Measurements from ENCODE around the gene FPR1. TPM values are rescaled to one million over a fixed set of nuclear protein-coding genes. Genes with fewer than 3 reads are reported as not detected.

FPR1 gene
- total RNA-seq, 1 donor from 2014 or later, result not detected

DNA sequence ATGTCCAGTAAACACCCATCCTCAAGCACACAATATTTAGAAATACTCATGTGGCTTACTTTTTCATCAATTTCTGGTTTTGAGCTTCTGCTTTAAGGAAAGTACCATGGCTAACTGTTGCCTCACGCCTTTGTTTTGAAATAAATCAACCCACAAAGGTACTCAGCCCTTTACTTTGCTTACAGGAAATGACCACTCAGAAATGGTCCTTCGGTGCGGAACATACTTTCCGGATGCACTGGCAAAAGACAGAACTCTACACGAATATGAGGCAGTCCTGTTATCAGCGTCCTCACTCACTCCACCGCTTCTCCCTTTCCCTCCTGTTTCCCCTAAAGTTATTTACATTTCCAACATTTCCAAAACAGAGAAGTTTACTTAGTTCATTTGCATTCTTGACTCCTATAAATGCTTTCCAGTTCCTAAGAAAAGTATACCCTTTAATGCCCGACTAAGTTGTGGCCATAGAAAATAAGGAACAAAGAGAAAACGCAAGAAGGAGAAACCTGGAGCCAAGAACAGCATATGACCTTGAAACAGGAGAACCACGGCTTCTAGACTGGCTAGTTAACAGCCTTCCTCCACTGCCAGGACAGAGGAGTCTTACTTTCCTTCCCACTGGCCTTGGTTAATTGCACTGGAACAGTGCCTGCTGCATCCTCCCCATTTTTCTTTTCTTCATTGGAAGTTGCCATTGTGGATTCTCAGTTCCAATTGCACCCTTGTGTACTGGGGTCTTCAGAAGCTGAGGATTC is 19.9 kb upstream of the FPR1 start:
- Histone ChIP-seq H3K36me3 (ENCODE audit: insufficient read depth, low read length) (no peaks in the 10 kb centered on the region), H3K79me2 (ENCODE audit: insufficient read depth, low read length) (no peaks in the 10 kb centered on the region), H4K20me1 (ENCODE audit: insufficient read depth, low read length) (no peaks in the 10 kb centered on the region), H3K4me1 (ENCODE audit: insufficient read depth, low read length) (no peaks in the 10 kb centered on the region), H3K27ac (ENCODE audit: low read depth, low read length) (no peak overlapping the region), H3K9ac (ENCODE audit: low read length) (no peak overlapping the region), H3K9me3 (ENCODE audit: insufficient read depth, low read depth, low read length) (no peaks in the 10 kb centered on the region), H3K4me2 (ENCODE audit: low read length) (no peak overlapping the region), H3K4me3 (ENCODE audit: insufficient read depth, low read depth, low read length) (no peak overlapping the region), H2AFZ (ENCODE audit: low read depth, low read length) (no peak overlapping the region), H3K27me3 (ENCODE audit: insufficient read depth, low read length) (no peaks in the 10 kb centered on the region)
- FAIRE-seq (no peak), DNase-seq (ENCODE audit: low read depth) (no peak)
- Mint-ChIP-seq H3K36me3 (ENCODE audit: low read depth, unreplicated experiment) (no peaks in the 10 kb centered on the region), H3K27me3 (ENCODE audit: low read depth, unreplicated experiment) (peaks cover 11% of the 10 kb centered on the region), H3K27ac (ENCODE audit: unreplicated experiment) (no peak overlapping the region), H3K4me3 (ENCODE audit: unreplicated experiment) (no peak overlapping the region), H3K4me1 (ENCODE audit: low read depth, unreplicated experiment) (no peaks in the 10 kb centered on the region), H3K9me3 (ENCODE audit: unreplicated experiment) (no peaks in the 10 kb centered on the region)
- TF ChIP-seq, protein P1, sequence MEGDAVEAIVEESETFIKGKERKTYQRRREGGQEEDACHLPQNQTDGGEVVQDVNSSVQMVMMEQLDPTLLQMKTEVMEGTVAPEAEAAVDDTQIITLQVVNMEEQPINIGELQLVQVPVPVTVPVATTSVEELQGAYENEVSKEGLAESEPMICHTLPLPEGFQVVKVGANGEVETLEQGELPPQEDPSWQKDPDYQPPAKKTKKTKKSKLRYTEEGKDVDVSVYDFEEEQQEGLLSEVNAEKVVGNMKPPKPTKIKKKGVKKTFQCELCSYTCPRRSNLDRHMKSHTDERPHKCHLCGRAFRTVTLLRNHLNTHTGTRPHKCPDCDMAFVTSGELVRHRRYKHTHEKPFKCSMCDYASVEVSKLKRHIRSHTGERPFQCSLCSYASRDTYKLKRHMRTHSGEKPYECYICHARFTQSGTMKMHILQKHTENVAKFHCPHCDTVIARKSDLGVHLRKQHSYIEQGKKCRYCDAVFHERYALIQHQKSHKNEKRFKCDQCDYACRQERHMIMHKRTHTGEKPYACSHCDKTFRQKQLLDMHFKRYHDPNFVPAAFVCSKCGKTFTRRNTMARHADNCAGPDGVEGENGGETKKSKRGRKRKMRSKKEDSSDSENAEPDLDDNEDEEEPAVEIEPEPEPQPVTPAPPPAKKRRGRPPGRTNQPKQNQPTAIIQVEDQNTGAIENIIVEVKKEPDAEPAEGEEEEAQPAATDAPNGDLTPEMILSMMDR (IDR thresholded peaks at IDR 0.05; ENCODE audit: insufficient read depth, low read depth, low read length), result no peak
- TF ChIP-seq EZH2 (IDR thresholded peaks at IDR 0.05; ENCODE audit: insufficient read depth, low read length), result no peak

DNA sequence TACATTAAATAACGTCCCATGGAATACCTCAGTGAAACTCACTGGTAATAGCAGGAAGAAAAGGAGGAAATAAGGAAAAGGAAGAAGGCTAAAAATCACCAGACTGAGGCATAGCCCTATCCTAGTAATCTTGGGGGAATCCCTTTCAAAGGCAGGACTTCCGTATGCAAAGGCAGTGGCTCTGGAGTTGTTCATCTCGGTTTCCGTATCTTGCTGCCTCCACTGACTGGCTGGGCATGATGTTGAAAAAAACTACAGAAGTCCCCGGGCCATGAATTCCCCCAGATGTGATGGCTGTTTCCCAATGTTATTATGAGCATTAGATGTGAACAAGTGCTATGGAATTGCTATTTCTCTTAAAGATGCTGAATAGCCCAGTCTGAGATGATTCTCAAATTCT is 14.8 kb upstream of the FPR1 start:
- DNase-seq (ENCODE audit: low read depth) (no peak), FAIRE-seq (no peak)
- Mint-ChIP-seq H3K27me3 (ENCODE audit: low read depth, unreplicated experiment) (peaks cover 21% of the 10 kb centered on the region), H3K27ac (ENCODE audit: unreplicated experiment) (no peak overlapping the region), H3K4me1 (ENCODE audit: low read depth, unreplicated experiment) (no peaks in the 10 kb centered on the region), H3K36me3 (ENCODE audit: low read depth, unreplicated experiment) (no peaks in the 10 kb centered on the region), H3K9me3 (ENCODE audit: unreplicated experiment) (peaks cover 8% of the 10 kb centered on the region), H3K4me3 (ENCODE audit: unreplicated experiment) (no peak overlapping the region)
- no peaks in the 10 kb centered on the region for H3K4me1 ChIP-seq (ENCODE audit: insufficient read depth, low read length)
- TF ChIP-seq, protein P1 (IDR thresholded peaks at IDR 0.05; ENCODE audit: insufficient read depth, low read depth, low read length), result no peak
- no peak for TF ChIP-seq EZH2 (IDR thresholded peaks at IDR 0.05; ENCODE audit: insufficient read depth, low read length)
- no peaks in the 10 kb centered on the region for H3K9me3 ChIP-seq (ENCODE audit: insufficient read depth, low read depth, low read length)
- H2AFZ ChIP-seq (ENCODE audit: low read depth, low read length), result no peak overlapping the region
- H3K27me3 ChIP-seq (ENCODE audit: insufficient read depth, low read length), result no peaks in the 10 kb centered on the region
- H3K4me3 ChIP-seq (ENCODE audit: insufficient read depth, low read depth, low read length), result no peak overlapping the region
- no peak overlapping the region for H3K4me2 ChIP-seq (ENCODE audit: low read length)
- no peaks in the 10 kb centered on the region for H3K36me3 ChIP-seq (ENCODE audit: insufficient read depth, low read length)
- no peaks in the 10 kb centered on the region for H4K20me1 ChIP-seq (ENCODE audit: insufficient read depth, low read length)
- H3K79me2 ChIP-seq (ENCODE audit: insufficient read depth, low read length), result no peaks in the 10 kb centered on the region
- no peak overlapping the region for H3K9ac ChIP-seq (ENCODE audit: low read length)
- no peak overlapping the region for H3K27ac ChIP-seq (ENCODE audit: low read depth, low read length)

DNA sequence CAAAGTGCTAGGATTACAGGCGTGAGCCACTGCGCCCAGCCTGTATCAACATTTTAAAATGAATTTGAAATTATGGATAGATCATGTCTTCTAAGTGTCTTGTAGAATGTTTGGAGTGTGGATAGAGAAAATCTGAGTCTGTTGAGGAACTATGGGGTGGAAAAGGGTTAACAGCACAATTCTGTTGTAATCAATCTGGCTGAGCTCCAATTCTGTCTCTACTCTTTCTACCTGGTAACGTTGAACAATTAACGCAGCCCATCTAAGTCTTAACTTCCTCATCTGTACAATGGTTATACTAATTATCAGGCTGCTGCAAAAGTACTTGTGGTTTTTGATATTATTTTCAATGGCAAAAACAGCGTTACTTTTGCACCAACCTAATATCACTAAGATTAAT is 13.4 kb upstream of the FPR1 start:
- no peaks in the 10 kb centered on the region for H3K36me3 Mint-ChIP-seq (ENCODE audit: low read depth, unreplicated experiment)
- H3K4me3 Mint-ChIP-seq (ENCODE audit: unreplicated experiment), result no peak overlapping the region
- H3K4me1 Mint-ChIP-seq (ENCODE audit: low read depth, unreplicated experiment), result no peaks in the 10 kb centered on the region
- FAIRE-seq (no peak), DNase-seq (ENCODE audit: low read depth) (no peak)
- TF ChIP-seq EZH2 (IDR thresholded peaks at IDR 0.05; ENCODE audit: insufficient read depth, low read length), result no peak
- TF ChIP-seq, protein P1 (IDR thresholded peaks at IDR 0.05; ENCODE audit: insufficient read depth, low read depth, low read length), result no peak
- Histone ChIP-seq H3K4me1 (ENCODE audit: insufficient read depth, low read length) (no peaks in the 10 kb centered on the region), H3K4me2 (ENCODE audit: low read length) (no peak overlapping the region), H3K27me3 (ENCODE audit: insufficient read depth, low read length) (no peaks in the 10 kb centered on the region), H3K9me3 (ENCODE audit: insufficient read depth, low read depth, low read length) (peaks cover 3% of the 10 kb centered on the region), H3K27ac (ENCODE audit: low read depth, low read length) (no peak overlapping the region), H3K79me2 (ENCODE audit: insufficient read depth, low read length) (no peaks in the 10 kb centered on the region), H3K4me3 (ENCODE audit: insufficient read depth, low read depth, low read length) (no peak overlapping the region), H3K36me3 (ENCODE audit: insufficient read depth, low read length) (no peaks in the 10 kb centered on the region), H4K20me1 (ENCODE audit: insufficient read depth, low read length) (no peaks in the 10 kb centered on the region), H3K9ac (ENCODE audit: low read length) (no peak overlapping the region), H2AFZ (ENCODE audit: low read depth, low read length) (no peak overlapping the region)
- no peak overlapping the region for H3K27ac Mint-ChIP-seq (ENCODE audit: unreplicated experiment)
- H3K27me3 Mint-ChIP-seq (ENCODE audit: low read depth, unreplicated experiment), result peaks cover 21% of the 10 kb centered on the region
- H3K9me3 Mint-ChIP-seq (ENCODE audit: unreplicated experiment), result peaks cover 8% of the 10 kb centered on the region
